Erythroblast (primary cell): ENCODE results near the gene SF3B3.

Experiments
- DNase-seq, 2 experiments: peaks; one replicate each; lab custom pipeline; 2025; lab: John Stamatoyannopoulos, UW
- GATA1 ChIP-seq: IDR thresholded peaks from 2 replicates; pipeline ENCODE4 v1.6.1; 2011; ENCODE audit warnings: low read depth, mild to moderate bottlenecking, control low read depth, low read length, moderate library complexity
- POLR2A ChIP-seq: IDR thresholded peaks from 2 replicates; pipeline ENCODE4 v1.6.1; 2011; ENCODE audit warnings: mild to moderate bottlenecking, low read length

The SF3B3 gene

DNA sequence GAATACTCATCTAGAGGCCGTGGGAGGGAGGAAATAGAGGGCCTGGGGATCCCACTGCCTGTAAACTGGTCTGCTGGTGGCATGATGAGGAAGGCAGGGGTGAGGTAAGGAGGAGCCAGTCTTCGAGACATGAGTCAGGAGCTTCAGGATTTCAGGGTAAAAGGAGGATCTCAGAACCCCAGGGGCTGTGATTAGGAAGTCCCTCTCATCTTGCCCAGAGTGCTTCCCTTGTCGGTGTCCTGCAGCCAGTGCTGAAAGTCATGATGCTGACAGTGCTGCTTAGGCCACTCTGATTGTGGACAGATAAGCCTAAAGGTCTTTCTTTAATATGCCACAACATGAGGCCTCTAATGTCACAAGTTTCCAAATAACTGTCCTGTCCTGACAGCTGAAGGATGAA, 29.8 kb upstream of the SF3B3 start:
- TF ChIP-seq GATA1 = no peak
- no peak for DNase-seq

DNA sequence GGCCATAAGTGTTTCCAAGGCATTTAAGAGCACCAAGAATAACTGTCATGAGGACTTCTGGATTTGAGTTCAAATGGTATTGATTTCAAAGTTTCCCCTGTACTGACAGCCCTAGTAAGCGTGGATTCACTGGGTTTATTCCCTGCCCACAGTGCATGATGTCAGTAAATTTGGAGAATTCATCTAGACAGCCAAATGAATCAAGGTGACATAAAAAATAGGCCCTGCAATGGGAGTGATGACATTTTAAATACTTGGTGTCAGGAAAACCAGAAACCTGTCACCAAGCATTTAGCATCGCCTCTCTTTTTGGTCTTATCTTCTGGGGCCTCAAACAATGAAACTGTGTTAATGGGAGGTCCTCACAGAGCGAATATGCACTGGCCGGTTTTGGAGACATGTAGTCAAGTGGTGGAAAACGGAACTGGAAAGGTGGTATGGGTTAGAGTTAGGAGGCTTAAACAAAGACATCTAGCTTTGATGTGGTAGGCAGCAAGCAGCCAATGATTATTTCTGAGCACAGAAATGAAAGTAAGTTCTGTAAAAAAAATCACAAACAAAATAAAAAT, 29.3 kb upstream of the SF3B3 start:
- TF ChIP-seq POLR2A (no peak), GATA1 (no peak)
- no peak for DNase-seq

DNA sequence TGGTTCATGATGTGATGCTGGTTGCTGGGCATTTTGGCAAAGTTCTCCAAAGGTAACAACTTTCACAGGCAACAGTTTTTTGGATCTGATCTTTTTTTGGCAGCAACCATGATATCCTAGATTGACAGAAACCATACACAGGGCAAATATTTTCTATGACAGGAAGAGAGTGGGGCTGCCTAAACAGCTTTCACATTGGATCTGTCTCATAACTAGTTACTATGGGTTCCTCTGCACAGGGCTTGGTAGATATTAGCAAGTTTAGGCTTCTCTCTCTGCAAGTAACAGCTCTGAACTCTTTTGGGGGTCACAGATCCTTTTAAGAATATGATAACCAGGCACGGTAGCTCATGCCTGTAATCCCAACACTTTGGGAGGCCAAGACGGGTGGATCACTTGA, 28.8 kb upstream of the SF3B3 start:
- no peak for DNase-seq
- TF ChIP-seq POLR2A = no peak
- TF ChIP-seq GATA1 = no peak

- DNase-seq = no peak
- TF ChIP-seq POLR2A = no peak
- no peak for TF ChIP-seq GATA1
Observed at GRCh38 chr16:70495425-70496182, 28.0 kb upstream of the SF3B3 start.

GRCh38 chr16:70496513-70496912, 27.1 kb upstream of the SF3B3 start:
- TF ChIP-seq POLR2A (no peak), GATA1 (no peak)
- no peak for DNase-seq

DNA sequence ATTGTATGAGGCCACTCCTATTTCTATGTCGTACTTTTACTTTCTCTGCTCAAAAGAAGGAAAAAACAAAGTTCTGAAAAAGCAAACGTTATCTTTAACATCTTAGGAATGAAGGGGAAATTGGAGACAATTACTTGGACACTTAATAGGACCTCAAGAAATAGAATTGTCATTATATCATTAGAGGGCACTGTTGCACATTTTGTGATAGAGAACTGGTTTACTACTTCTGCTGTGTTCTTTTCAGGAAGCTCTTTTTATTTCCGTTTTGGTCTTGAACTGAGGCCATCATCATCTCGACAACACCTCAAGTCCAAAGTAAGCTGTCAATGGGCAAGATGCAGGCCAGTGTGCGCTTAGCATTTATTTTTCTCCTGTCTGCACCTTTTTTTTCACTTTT, 14.9 kb upstream of the SF3B3 start:
- no peak for TF ChIP-seq GATA1
- no peak for TF ChIP-seq POLR2A
- peak in 1 of 2 experiments; percentile 15 for DNase-seq

- no peak for DNase-seq
- TF ChIP-seq GATA1 = no peak
- TF ChIP-seq POLR2A = no peak
Observed at GRCh38 chr16:70510216-70510615, 13.4 kb upstream of the SF3B3 start.

- TF ChIP-seq GATA1 (no peak), POLR2A (no peak)
- DNase-seq = no peak
Observed at GRCh38 chr16:70511833-70512232, 11.8 kb upstream of the SF3B3 start.

DNA sequence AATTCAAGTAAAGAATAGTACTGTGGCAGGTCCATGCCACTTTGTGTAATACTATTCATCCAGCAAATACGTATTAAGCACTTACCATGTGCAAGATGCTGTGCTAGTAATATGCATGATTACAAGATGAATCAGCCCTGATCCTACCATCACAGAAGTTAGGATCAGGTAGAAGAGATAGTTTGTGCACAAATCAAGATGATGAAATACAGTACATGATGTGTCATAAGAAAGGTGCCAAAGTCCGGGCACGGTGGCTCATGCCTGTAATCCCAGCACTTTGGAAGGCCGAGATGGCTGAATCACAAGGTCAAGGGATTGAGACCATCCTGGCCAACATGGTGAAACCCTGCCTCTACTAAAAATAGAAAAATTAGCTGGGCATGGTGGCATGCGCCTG, 11.2 kb upstream of the SF3B3 start:
- DNase-seq = no peak
- no peak for TF ChIP-seq POLR2A
- no peak for TF ChIP-seq GATA1

DNA sequence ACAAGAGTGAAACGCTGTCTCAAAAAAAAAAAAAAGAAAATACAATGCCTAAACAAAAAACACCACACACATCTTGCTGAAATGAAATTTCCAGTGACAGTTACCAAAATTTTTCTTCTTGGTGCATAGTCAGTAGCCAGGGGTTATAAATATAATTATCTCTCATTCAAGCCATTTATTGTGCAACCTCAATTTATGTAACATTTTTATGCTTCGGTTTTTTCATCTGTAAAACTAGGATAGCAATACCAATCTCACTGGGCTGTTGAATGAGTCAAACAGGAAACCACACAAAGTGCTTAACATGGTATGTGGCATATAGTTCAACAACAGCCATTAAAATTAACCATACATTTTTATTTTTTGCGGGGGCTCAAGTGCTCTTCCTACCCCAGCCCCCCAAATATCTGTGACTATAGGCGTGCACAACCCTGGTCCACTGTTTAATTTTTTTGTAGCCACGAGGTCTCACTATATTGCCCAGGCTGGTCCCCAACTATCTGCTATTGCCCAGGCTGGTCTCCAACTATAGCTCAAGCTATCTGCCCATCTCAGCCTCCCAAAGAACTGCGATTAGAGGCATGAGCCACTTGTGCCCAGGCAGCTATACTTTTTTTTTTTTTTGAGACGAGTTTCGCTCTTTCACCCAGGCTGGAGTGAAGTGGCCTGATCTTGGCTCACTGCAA, 2.9 kb upstream of the SF3B3 start:
- DNase-seq = peak; percentile 40 to 77
- TF ChIP-seq POLR2A (no peak), GATA1 (no peak)

- TF ChIP-seq GATA1 (no peak), POLR2A (no peak)
- peak; percentile 44 to 63 for DNase-seq
Observed at GRCh38 chr16:70522216-70523075, 1.2 kb upstream of the SF3B3 start.

GRCh38 chr16:70523076-70523742, 407 bp upstream of the SF3B3 start, which contains the start of gene COG4:
COG4 (minus strand) TSS chr16:70523554; CDS start chr16:70523543, 11 bp downstream.
- TF ChIP-seq GATA1 (no peak), POLR2A (peak; percentile 83)
- peak; percentile 93 to 95 for DNase-seq

DNA sequence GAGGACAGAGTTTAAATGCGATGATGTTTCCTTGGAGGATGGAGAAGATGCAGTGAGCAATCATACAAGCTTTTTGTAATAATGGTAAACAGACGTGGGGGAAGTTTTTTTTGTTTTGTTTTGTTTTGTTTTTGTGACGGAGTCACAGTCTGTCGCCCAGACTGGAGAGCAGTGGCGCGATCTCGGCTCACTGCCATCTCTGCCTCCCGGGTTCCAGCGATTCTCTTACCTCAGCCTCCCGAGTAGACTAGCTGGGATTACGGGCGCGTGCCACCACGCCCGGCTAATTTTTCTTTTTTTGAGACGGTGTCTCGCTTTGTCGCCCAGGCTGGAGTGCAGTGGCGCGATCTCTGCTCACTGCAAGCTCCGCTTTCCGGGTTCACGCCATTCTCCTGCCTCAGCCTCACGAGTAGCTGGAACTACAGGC, 796 bp downstream of the SF3B3 start:
- peak; percentile 67 to 75 for DNase-seq
